ENCODE results near the gene TENM4. TPM values are rescaled to one million over a fixed set of nuclear protein-coding genes. Genes with fewer than 3 reads are reported as not detected.

TENM4 gene
- total RNA-seq, 1 donor from 2014 or later = 46.6 TPM

DNA sequence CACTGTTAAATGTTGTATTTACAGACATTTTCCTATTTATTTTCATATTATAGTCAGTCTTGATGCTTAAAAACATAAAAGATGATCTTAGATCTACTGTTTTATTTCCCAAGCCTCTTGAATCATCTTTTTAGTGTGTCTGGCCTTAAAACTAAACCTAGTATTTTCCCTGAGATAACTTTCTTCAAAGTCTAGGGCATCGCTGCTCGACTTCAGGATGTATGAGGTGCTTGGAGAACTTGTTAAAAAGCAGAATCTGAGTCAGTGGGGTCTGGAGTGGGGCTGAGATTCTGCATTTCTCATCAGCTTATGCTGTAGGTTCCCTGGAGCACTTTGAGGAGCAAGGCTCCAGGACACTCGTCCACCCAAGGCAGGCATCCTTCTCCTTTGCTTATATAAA lies 404.9 kb downstream of the TENM4 start:
- no peak for DNase-seq (ENCODE audit: low spot score)

DNA sequence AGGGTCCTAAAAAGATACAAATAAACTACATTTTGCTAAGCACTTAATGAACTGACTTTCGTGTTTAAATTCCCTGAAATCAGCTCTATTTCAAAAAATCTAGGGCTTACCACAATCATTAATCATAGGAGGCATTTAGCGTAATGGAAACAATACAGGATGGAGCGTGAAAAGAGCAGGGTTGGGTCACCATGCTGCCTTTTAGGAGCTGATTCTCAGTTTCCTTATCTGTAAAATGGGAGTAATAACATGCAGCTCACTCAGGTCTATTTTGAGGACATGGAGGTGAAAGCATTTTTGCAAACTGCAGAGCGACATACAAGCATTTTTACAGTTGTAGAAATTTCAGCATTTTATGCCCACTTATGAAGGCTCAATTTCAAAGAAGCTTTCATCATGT lies 407.0 kb downstream of the TENM4 start:
- no peak for DNase-seq (ENCODE audit: low spot score)

DNA sequence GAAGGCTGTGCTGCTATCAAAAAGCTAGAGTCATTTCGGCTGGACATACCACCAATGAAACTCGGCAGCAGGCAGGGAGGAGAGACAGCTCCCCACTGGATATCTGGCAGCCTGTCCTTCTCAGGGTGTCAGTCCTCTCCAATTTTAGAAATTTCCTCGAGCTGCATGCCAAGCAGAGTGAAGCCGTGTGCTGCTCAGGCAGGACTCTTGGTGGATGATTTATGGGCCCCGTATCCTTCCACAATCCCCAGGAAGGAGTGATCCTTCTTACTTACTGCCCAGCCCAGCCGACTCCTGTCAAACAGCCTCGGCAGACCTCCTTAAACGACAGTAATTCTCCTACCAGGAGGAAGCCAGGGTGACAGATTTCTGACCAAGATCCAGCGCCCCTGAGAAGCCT lies 410.4 kb downstream of the TENM4 start:
- no peak for DNase-seq (ENCODE audit: low spot score)

DNA sequence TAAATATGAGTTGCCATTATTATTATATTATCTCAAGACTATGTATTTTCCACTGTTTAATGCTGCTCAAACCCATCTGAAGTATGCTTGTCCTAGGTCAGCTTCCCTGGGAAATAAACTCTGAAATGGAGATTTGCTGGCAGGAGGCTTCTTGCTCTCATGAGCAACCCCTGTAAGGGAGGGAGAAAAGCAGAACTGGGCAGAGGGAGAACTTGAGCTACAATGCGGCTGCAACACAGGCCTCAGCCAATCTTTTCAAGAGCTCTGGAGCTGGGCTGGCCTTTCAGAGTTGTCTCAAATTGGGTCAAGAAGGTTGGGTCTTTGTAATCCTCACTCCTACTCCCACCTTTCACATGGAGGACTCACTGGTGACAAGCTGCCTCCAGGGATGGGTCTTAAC lies 412.6 kb downstream of the TENM4 start:
- DNase-seq (ENCODE audit: low spot score) = no peak

DNA sequence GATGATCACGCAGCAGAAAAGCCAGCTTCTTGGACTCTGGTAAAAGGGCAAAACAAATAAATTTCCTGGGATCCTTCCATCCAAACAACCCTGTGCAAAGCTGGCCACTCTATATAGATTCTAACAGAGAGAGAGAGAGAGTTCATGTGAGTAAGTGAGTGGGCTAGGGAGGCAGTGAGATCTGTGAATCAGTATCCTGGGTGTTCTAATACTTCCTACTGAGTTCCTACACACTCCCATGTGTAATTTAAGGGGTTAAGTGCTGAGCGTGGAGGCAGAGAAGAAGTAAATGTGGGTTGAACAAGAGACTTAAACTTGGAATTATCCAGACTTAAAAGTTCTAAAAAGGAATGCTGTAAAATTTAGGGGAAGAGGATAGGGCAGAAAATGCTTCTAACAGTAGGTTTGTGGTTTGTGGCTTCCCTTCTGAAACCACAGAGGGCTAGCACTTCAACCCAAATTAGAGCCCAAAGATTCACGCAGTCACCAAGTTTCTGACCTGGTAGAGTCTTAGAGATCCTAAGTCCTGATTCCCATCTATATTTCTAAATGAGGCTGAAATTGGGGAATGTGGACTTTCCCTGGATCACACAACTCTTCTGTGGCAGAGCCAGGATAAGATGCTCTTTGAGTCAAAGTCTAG lies 413.9 kb downstream of the TENM4 start:
- DNase-seq (ENCODE audit: low spot score) = no peak

DNA sequence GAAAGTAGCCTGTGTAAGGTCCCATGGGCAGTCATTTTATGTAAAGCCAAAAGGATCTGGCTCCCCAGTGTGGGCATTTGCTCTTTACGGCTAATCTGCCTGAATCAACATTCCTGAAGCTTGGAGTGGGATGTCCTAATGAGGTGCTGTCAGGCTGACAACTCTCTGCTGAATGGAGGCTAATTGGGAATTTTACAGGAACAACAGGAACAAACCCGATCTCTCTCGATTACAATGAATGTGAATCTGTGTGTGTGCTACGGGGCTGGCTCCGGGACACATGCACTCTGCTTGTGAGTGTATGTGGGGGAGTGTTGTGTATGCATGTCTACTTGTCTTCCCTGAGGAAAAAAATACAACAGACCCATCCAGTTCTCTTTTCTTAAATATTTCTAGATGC lies 415.2 kb downstream of the TENM4 start:
- DNase-seq (ENCODE audit: low spot score) = no peak

DNA sequence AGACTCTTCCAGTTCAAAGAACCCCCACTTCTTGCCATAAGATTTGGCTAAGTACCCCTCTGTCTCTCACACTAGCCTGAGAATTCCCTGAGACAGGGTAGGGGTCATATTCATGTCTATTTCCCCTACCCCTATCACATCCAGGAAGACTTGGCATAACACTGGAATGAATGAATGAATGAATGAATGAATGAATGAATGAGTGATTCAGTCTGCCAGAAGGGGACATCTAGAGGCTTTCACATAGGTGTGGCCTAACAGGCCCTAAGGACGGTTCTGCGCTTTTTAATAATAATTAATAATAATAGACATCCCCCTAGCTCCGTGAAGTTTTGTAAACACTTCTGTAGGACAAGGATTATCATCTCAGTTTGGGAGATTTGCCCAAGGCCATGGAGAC lies 415.7 kb downstream of the TENM4 start:
- no peak for DNase-seq (ENCODE audit: low spot score)

DNA sequence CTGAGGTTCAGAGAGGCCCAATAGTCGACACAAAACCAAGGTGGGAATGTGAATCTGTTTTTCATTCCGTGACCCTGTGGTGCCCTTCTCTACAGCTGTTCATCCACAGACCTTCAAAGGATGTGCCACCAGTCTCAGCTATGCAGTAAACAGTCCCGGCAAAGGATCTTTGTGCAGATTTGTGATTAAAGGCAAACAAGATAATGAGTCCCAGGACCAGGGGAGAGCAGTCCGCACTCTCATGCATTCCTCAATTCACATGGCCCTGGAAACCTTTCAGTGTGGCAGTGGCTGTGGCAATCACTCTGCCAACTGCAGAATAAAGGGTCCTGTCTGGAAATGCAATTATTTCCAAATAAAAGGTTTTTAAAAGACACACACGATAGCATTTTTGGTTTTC lies 418.6 kb downstream of the TENM4 start:
- DNase-seq (ENCODE audit: low spot score) = no peak

DNA sequence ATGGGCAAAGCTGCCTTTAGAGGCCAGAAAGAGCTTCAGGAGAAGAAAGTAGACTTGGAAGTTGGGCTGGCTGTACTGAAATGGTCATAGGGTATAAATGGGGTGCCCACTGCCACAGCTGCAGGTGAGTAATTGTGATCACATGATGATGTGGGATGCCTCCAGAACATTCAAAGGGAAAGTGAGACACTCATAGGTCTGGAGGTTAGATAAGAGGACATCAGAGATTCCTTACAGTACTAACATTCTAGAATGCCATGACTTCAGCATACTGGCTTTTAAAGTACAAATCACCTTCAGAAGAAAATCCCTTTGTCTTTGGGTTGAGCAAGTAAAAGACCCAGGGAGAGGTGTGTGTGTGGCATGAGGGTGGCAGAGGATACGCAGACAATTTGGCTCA lies 419.2 kb downstream of the TENM4 start:
- DNase-seq (ENCODE audit: low spot score) = no peak

DNA sequence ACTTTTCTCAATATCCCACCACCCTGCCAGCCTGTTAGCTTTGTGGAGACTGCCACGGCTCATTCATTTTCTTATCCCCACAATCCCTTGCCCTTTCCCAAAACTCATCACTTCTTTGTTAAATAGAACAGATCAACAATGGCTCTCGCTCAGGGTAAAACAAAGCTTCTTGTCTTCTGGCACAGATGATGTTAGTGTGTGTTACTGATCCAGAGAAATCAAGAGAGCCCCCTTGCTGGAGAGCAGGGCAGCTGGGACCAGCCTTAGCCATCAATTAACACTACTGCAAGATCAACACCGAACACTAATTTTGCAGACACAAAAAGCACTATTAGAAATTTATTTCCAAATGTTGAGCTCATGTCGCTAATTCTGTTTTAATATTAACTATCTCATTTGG lies 420.9 kb downstream of the TENM4 start:
- no peak for DNase-seq (ENCODE audit: low spot score)

DNA sequence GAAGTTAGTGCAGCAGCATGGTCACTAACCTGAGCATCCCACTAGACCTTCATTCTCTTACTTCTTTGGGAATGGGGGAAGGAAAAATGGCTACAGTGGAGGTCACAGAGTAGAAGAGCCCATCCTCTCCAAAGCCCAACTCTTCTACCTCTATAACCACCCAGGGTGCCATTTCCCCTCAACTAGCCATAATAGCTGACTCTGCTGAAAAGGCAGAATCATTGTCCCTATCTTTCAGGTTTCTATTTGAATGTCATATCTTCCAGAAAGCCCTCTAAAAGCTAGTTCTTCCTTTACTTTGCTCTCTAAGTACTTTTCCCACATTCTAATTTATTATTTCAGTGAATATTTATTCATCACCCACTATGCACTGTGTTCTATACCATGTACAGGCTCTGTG lies 421.6 kb downstream of the TENM4 start:
- DNase-seq (ENCODE audit: low spot score) = no peak

DNA sequence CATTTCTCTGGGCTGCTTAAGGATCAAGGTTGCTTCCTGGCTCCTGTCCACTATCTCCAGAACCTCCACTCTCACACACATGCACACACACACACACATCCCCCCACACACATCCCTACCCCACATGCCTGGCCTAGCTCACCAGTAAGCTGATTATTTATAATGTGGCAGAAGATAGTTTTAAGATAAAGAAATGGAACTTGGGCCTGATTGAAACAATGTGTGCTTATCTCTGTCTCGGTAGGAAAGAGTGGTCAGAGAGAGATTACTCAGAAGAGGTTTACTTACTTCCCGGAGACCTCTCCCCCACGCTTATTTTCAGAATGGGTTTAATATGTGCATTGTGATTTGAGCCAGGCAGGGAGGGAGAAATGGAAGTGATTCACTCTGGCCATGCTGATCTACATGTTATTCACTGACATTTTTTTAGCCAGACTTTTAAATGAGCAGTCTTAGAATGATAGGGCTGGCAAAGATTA lies 422.4 kb downstream of the TENM4 start:
- DNase-seq (ENCODE audit: low spot score) = no peak

DNA sequence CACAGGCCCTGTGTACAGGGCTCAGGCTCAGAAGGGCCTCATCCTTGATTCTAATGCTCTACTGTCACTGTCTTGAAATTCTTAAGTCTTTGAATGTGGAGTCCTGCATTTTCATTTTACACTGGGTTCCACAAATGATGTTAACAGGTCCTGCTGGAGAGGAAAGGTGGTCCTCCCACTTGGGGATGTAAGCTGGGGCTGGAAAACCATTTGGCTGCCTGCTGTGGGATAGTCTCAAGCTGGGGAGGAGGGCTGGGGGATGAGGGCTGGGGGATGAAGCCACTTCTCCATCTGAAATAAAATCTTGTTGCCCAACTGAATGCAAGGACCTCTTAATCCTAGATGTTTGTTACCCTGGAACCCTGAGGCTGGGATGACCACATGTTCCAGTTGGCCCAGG lies 423.0 kb downstream of the TENM4 start:
- no peak for DNase-seq (ENCODE audit: low spot score)

DNA sequence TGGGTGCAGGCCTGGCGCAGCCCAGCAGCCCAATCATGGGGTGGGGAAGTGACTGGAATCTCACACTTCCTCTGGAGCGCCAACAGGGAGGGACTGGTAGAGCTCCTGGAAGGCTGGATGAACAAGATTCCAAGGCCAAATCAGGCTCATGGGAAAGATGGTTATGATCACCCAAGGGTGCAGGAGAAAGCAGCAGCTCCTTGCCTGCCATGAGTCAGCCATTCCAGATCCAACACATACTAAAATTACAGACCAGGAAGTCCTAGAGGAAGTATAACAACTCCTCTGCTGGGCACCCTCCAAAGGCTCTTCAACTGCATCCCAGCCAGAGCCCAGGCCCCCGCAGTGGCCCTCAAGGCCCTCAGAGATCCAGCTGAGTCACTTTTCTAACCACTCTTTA lies 427.3 kb downstream of the TENM4 start:
- DNase-seq (ENCODE audit: low spot score) = no peak

DNA sequence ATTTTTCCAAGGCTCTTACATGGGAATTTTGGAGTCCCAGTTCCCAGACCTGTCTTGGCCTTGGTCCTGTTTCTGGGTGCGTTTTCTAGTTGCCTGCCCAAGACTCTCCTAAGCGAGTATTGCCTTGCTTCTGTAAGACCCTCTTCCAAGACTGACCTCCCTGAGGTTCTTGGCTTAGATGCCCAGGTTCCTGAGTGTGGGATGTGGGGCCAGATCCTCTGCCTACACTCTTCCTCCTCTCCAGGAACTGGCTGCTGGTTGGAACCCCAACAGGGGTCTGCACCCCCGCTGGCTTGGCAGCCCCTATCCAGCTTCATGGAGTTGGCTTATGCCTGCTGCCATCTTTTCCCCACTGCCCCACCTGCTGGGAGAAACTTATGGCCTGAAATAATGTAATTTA lies 429.5 kb downstream of the TENM4 start:
- DNase-seq (ENCODE audit: low spot score) = no peak

DNA sequence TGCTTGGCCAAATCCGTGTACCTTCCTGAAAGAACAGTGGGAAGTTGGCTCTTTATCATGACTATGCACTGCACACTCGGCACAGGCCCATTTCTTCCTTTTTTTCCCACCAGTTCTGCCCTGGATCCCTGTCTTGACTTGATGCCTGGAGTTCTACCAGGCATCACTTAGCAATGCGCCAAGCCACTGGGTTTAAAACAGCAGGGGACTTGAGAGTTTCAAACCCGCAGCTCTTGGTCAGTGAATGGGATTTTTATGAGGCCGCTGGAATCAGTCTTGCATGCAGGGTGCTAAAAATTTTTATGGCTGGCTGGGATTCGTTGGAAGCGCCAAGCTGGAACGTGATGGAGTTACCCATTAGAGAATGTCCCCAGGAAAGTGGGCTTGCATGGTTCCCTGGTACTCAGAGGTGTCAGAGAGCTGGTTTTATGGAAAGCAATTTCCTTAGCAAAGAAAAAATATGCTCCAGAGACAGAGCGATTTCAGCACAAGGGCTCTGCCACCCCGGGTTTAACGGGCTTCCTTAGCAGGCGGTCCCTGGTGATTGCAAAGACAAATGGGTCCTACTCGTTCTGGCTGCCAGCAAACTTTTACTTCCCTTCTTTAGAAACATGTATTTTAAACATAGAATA lies 432.9 kb downstream of the TENM4 start:
- no peak for DNase-seq (ENCODE audit: low spot score)

DNA sequence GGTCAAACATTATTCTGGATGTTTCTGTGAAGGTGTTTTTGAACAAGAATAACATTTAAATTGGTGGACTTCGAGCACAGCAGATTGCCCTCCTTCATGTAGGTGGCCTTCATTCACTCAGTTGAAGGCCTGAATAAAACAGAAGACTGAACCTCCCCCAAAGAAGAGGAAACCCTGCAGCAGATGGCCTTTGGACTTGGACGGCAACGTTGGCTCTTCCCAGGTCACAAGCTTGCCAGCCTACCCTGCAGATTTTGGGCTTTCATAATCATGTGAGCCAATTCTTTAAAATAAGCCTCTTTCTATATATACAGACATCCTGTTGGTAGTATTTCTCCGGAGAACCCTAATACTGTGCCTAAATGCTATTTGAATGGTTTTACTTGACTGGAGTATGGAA lies 434.0 kb downstream of the TENM4 start:
- no peak for DNase-seq (ENCODE audit: low spot score)

DNA sequence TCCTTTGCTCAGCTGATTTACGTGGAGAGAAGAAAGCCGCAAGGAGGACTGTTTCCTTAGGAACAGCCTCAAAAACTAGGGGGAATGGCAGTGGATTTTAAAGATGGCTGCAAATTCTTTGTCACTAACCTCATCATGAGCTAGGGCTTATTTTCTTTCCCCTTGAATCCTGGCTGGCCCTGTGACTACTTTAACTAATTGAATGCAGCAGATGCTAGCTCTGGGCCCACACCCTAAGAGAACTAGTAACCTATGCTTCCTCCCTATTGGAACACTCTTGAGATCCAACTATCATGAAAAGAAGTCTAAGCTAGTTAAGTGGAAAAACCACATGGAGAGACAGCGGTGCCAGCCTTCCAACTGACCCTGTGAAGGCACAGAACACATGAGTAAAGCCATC lies 444.8 kb downstream of the TENM4 start:
- DNase-seq (ENCODE audit: low spot score) = no peak

DNA sequence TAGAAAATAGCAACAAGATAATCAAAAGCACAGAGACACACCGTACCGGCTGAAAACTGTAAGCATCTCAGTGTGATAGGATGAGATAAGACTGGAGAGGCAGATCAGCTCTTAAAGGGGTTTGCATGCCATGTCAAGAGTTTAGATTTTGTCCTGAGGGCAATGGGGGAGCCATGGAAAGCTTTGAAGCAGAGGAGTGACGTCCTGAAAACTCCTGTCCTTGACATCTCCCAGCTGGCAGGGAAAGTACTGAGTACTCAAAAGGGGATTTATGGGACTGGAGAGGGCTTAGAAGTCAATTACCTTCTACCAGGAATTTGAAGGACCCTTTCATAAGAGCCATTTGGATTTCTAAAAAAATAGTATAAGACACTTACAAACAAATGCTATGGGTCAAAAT lies 445.7 kb downstream of the TENM4 start:
- DNase-seq (ENCODE audit: low spot score) = no peak

DNA sequence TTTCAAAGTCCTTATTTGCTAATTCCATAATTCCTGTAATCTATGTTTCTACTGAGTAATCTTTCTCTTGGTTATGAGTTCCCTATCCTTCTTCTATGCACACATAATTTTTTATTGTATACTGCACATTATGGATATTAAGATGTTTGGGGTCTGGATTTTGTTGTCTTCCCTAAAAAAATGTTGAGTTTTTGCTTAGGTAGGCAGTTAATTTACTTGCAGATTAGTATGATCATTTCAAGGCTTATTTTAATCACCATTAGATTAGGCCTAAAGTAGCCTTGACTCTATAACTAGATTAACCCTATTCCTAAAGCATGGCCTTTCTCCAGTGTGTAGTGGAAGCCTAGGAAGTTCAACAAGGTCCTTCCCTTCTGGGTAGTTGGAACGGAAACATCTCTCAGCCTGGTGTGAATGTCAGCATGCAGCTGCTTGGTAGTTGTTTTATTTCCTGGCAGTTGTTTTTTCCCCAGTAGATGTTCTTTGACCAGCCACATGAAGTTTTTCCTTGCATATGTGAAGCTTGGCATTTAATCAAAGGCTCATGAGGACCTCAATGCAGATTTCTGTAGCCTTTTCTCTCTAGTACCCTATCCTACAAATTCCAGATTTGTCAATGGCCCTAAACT lies 446.9 kb downstream of the TENM4 start:
- DNase-seq (ENCODE audit: low spot score) = no peak

DNA sequence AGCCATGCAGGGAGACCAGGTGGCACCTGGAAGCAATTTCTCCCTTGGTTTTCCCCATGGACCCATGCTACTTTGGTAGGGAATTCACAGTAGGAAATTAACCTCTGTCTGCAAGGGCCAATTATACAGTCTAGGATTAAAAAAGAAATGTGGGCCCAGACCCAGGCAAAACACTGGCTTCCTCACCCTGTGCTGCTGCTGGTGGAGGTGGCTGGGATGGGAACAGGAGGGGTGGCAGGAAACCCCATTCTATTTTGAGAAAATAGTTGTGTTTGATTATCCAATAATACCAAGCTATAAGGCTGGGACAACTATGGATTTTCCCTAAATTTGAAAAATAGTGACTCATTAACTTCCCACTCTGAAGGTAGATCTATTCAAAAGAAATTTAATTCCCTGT lies 449.1 kb downstream of the TENM4 start:
- no peak for DNase-seq (ENCODE audit: low spot score)

DNA sequence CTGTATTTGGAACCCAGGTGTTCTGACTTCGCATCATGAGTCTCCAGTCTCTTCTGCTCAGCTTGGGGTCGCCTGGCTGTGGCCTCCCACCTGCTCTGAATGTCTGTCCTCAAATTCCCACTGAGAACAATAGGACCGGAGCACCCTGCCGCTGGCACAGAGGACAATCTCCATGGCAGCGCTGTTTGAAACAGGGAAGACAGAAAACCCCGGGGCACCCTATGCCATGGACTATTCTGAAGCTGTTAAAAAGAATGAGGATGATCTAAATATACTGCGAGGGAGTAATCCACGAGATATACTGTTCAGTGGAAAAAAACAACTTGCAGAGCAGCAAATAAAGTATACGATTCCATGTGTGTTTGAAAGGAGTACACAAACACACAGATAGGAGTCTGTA lies 450.6 kb downstream of the TENM4 start:
- no peak for DNase-seq (ENCODE audit: low spot score)

DNA sequence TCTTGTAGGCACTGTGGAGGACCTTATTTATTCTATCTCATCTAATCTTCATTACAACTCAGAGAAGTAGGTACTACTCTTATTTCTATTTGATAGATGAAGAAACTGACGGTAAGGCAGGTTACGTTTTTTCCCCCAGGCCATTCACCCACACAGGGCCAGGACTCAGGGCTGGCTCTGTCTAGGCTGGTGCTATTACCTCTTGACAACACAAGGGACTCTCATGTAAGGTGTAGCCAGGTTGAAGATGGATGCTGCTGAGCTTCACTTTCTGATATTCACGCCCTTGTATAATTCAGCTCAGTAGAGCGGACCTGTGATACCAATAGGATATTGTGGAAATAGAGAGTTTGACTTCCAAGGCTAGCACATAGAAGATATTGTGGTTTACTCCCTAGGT lies 453.1 kb downstream of the TENM4 start:
- no peak for DNase-seq (ENCODE audit: low spot score)
